ENCODE measurements around the gene MACROD2.

MACROD2 gene

DNA sequence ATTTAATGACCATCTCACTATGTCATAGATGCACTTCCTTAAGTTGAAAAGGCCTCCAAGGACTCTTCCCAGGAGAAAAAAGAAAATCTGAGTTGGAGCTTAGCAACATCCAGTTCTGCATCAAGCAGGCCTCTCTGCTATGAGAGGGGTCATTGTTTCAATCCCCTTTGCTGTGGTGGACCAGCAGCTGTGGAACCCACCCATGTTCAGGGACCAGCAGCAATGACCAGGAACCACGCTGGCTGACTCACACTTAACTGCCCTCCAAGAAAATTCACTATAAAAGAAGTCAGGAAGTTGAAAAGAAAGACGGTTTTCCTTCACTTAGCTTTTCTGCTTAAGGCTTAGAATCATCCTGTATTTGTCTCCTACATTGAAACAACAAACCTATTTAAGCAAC is 1404.5 kb downstream of the MACROD2 start:
- no peaks in the 10 kb centered on the region for H3K4me1 ChIP-seq (ENCODE audit: control insufficient read depth in 1 of 2, insufficient read depth in 1 of 2, low read depth in 1 of 2, low read length in 1 of 2)

DNA sequence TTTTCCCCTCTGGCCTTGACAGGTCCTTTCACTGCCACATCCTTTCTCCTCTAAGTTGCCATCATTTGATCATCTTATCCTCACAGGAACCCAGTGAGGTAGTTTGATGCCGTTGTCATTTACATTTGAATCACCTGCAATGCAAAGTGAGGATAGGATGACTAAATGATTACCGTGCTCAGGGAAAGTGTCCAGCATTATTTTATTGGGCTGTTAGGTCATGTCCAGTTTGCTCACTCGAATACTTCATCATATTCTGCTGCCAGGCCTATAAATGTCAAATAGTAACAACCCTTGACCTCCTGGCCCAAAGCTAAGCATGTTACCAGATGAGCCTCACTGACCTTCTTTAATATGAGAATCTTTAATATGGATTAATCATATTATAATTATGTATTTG is 1410.8 kb downstream of the MACROD2 start:
- Histone ChIP-seq H3K4me1 (ENCODE audit: control insufficient read depth in 1 of 2, insufficient read depth in 1 of 2, low read depth in 1 of 2, low read length in 1 of 2) (no peaks in the 10 kb centered on the region), H3K36me3 (no peaks in the 10 kb centered on the region), H3K27ac (no peak overlapping the region), H3K4me3 (ENCODE audit: low read depth in 1 of 2, low read length in 1 of 2) (no peak overlapping the region), H3K27me3 (no peaks in the 10 kb centered on the region), H3K9me3 (no peaks in the 10 kb centered on the region)
- TF ChIP-seq, protein P1, sequence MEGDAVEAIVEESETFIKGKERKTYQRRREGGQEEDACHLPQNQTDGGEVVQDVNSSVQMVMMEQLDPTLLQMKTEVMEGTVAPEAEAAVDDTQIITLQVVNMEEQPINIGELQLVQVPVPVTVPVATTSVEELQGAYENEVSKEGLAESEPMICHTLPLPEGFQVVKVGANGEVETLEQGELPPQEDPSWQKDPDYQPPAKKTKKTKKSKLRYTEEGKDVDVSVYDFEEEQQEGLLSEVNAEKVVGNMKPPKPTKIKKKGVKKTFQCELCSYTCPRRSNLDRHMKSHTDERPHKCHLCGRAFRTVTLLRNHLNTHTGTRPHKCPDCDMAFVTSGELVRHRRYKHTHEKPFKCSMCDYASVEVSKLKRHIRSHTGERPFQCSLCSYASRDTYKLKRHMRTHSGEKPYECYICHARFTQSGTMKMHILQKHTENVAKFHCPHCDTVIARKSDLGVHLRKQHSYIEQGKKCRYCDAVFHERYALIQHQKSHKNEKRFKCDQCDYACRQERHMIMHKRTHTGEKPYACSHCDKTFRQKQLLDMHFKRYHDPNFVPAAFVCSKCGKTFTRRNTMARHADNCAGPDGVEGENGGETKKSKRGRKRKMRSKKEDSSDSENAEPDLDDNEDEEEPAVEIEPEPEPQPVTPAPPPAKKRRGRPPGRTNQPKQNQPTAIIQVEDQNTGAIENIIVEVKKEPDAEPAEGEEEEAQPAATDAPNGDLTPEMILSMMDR (IDR thresholded peaks at IDR 0.05): no peak

More for the DNA sequence above, 1404.5 kb downstream of the MACROD2 start:
- H3K27me3 ChIP-seq: no peaks in the 10 kb centered on the region
- H3K4me3 ChIP-seq (ENCODE audit: low read depth in 1 of 2, low read length in 1 of 2): no peak overlapping the region
- TF ChIP-seq, protein P1 (IDR thresholded peaks at IDR 0.05): no peak
- H3K36me3 ChIP-seq: no peaks in the 10 kb centered on the region
- no peaks in the 10 kb centered on the region for H3K9me3 ChIP-seq
- no peak overlapping the region for H3K27ac ChIP-seq

DNA sequence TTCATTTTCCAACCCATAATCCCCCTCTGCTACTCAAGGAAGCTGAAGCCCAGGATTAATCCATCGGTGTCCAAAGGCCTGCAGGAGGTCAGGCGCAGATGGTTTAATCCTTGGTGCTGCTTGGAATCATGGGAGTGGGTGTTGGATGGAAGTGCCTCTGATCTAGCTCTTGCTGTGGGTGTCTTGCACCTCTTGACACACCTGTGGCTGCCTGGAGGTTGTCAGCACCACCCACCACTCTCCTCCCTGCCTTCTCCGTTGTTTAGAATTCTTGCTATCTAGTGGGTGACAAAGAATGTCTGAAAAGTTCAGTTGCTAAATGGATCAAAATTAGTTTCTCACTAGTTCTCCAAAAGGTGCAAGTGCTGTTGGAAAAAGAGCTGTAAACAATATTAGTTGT is 1416.5 kb downstream of the MACROD2 start:
- TF ChIP-seq, protein P1 (IDR thresholded peaks at IDR 0.05): no peak
- H3K27me3 ChIP-seq: no peaks in the 10 kb centered on the region
- H3K36me3 ChIP-seq: no peaks in the 10 kb centered on the region
- no peak overlapping the region for H3K4me3 ChIP-seq (ENCODE audit: low read depth in 1 of 2, low read length in 1 of 2)
- H3K4me1 ChIP-seq (ENCODE audit: control insufficient read depth in 1 of 2, insufficient read depth in 1 of 2, low read depth in 1 of 2, low read length in 1 of 2): no peaks in the 10 kb centered on the region
- H3K27ac ChIP-seq: no peak overlapping the region
- H3K9me3 ChIP-seq: no peaks in the 10 kb centered on the region

DNA sequence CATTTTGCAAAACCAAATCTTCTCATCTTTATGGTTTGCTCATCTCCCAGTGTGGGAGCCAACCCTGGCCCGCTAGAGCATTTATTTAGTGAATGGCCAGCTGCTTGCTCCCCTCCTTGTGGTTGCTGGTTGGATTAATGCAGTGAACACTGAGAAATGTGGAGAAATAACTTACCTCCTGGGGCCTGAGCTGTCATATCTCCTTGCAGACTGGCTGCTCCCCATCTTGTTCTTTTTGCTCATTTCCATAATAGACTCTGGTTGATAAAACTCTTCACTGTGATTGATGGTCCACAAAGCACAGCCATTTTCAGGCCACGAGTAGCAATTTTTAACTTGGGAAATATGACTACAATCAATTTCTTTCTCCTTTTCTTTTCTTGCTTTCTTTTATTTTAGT is 1420.6 kb downstream of the MACROD2 start:
- Histone ChIP-seq H3K4me3 (ENCODE audit: low read depth in 1 of 2, low read length in 1 of 2) (no peak overlapping the region), H3K4me1 (ENCODE audit: control insufficient read depth in 1 of 2, insufficient read depth in 1 of 2, low read depth in 1 of 2, low read length in 1 of 2) (no peaks in the 10 kb centered on the region), H3K27me3 (no peaks in the 10 kb centered on the region), H3K36me3 (no peaks in the 10 kb centered on the region), H3K27ac (no peak overlapping the region), H3K9me3 (no peaks in the 10 kb centered on the region)
- TF ChIP-seq, protein P1 (IDR thresholded peaks at IDR 0.05): no peak

DNA sequence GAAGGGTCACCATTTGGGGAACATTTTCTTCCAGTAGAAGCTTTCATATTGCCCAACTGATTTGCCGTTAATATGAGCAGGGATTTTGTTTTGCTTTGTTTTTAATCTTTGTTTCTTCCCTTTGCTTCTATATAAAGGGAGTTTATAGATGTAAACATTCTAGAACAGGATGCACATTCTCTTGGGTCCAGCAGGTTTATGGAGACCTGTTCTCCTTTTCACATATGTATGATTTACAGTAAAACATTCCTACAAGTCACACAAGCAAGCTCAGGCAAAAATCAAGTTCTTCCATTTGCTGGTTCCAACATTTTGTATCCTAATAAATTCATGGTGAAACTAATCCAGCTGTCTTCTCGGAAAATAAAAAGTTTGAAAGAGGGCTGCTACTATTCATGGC is 1424.5 kb downstream of the MACROD2 start:
- Histone ChIP-seq H3K4me1 (ENCODE audit: control insufficient read depth in 1 of 2, insufficient read depth in 1 of 2, low read depth in 1 of 2, low read length in 1 of 2) (no peaks in the 10 kb centered on the region), H3K4me3 (ENCODE audit: low read depth in 1 of 2, low read length in 1 of 2) (no peak overlapping the region), H3K27ac (no peak overlapping the region), H3K9me3 (no peaks in the 10 kb centered on the region), H3K27me3 (no peaks in the 10 kb centered on the region), H3K36me3 (no peaks in the 10 kb centered on the region)
- TF ChIP-seq, protein P1 (IDR thresholded peaks at IDR 0.05): no peak

DNA sequence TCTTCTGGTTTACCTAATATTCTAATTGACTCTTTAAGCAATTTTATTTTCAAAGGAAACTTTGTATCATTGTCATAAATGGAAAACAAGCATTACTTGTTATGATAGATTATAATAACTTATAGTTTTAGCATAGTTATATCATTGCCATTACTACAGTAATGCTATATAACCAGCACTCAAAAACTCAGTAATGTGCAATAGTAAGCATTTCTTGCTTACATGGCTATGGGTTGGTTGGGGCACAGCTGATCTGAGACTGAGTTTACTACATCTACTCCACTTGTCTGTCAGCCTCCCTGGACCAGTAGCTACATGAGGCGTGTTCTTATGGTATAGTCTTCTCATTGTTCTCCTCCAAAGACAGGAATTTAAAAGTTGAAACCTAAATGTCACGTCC is 1427.7 kb downstream of the MACROD2 start:
- no peaks in the 10 kb centered on the region for H3K36me3 ChIP-seq
- H3K4me1 ChIP-seq (ENCODE audit: control insufficient read depth in 1 of 2, insufficient read depth in 1 of 2, low read depth in 1 of 2, low read length in 1 of 2): no peaks in the 10 kb centered on the region
- TF ChIP-seq, protein P1 (IDR thresholded peaks at IDR 0.05): no peak
- no peak overlapping the region for H3K4me3 ChIP-seq (ENCODE audit: low read depth in 1 of 2, low read length in 1 of 2)
- no peaks in the 10 kb centered on the region for H3K27me3 ChIP-seq
- H3K9me3 ChIP-seq: no peaks in the 10 kb centered on the region
- no peak overlapping the region for H3K27ac ChIP-seq
